HepG2 (cell line): Measurements from ENCODE around the gene PCNA. TPM values are rescaled to one million over a fixed set of nuclear protein-coding genes. Genes with fewer than 3 reads are reported as not detected.

Source experiments
- ATAC-seq: fragments of 200-7000 bp; cut with Tn5 transposase; 3 replicates; pipeline ENCODE4 v1.9.1; 2020; ENCODE audit warnings: mild to moderate bottlenecking, moderate library complexity
- BruUV-seq: library from RNA; stranded (reverse); fragments of 400-500 nt; replicated peaks from 2 replicates; lab custom pipeline; 2021; lab: Mats Ljungman, UMichigan
- CTCF ChIA-PET: fragments of 300-600 bp; formaldehyde crosslinking; extraction: SDS; loops from one replicate; lab custom pipeline; 2021; ENCODE audit warnings: low total read pairs, inconsistent platforms, low intra/inter-chr PET ratio; lab: Yijun Ruan, JAX
- POLR2A ChIA-PET: fragments of 350-600 bp; sonication (Branson Sonifier 250); formaldehyde crosslinking; loops from one replicate; lab custom pipeline; 2020; ENCODE audit warnings: antibody characterized with exemption, inconsistent platforms; lab: Yijun Ruan, JAX
- DNase-seq: peaks from one replicate; pipeline ENCODE4 v3.0.0-alpha.2; 2015; ENCODE audit warnings: low spot score
- FAIRE-seq: peaks from 3 replicates; lab custom pipeline; 2011; peaks lifted over from hg19 to GRCh38; lab: Jason Lieb, UNC
- H2AFZ ChIP-seq: one replicate; pipeline ENCODE4 v1.6.1; 2011; ENCODE audit warnings: low read length, inconsistent platforms
- H3K27ac ChIP-seq: fragments of 300-600 bp; 3 replicates; pipeline ENCODE4 v1.8.0; 2011; ENCODE audit warnings: mixed run types, mild to moderate bottlenecking, mixed read lengths, low read length, inconsistent platforms; ENCODE audit not compliant: insufficient read depth; ENCODE audit errors: extremely low read length
- H3K27me3 ChIP-seq, 2 experiments: fragments of 200-600 bp in 1 of 2; 2 replicates in 1 of 2; 3 replicates in 1 of 2; pipeline versions ENCODE4 v1.6.0 to v1.8.0; 2011; ENCODE audit warnings: low read length in 2 of 2, mild to moderate bottlenecking in 2 of 2, moderate library complexity in 2 of 2, inconsistent platforms in 1 of 2; ENCODE audit not compliant: insufficient read depth in 2 of 2, control insufficient read depth in 1 of 2
- H3K36me3 ChIP-seq, 2 experiments: fragments of 200-600 bp in 1 of 2; replicated peaks in 1 of 2; 2 replicates in 1 of 2; 3 replicates in 1 of 2; pipeline versions ENCODE4 v1.5.1 to v1.8.0; 2011; ENCODE audit warnings: low read length in 2 of 2, inconsistent platforms in 1 of 2; ENCODE audit not compliant: insufficient read depth in 2 of 2, control insufficient read depth in 1 of 2
- H3K4me1 ChIP-seq: 2 replicates; pipeline ENCODE4 v1.5.1; 2012; ENCODE audit warnings: low read length, inconsistent platforms; ENCODE audit not compliant: insufficient read depth
- H3K4me2 ChIP-seq: 2 replicates; pipeline ENCODE4 v1.6.0; 2011; ENCODE audit warnings: low read depth, low read length, inconsistent platforms
- H3K4me3 ChIP-seq, 3 experiments: fragments of 200-600 bp in 1 of 3; sonication (generic), shearing (Covaris generic) in 1 of 3; replicated peaks in 1 of 3; 2 replicates each; pipeline ENCODE4 v1.5.1; 2011 to 2016; ENCODE audit warnings: low read length in 3 of 3, inconsistent platforms in 2 of 3, low read depth in 2 of 3, mild to moderate bottlenecking in 2 of 3, control low read depth in 1 of 3, mixed read lengths in 1 of 3; ENCODE audit not compliant: insufficient read depth in 1 of 3
- H3K79me2 ChIP-seq: one replicate; pipeline ENCODE4 v1.6.1; 2011; ENCODE audit warnings: low read length, inconsistent platforms; ENCODE audit not compliant: insufficient read depth
- H3K9ac ChIP-seq: 2 replicates; pipeline ENCODE4 v1.6.0; 2011; ENCODE audit warnings: mild to moderate bottlenecking, low read depth, low read length, inconsistent platforms; ENCODE audit not compliant: insufficient read depth
- H3K9me3 ChIP-seq: 2 replicates; pipeline ENCODE4 v1.5.1; 2012; ENCODE audit warnings: mild to moderate bottlenecking, low read length
- H4K20me1 ChIP-seq: 2 replicates; pipeline ENCODE4 v1.6.0; 2011; ENCODE audit warnings: inconsistent platforms, mild to moderate bottlenecking, low read length, moderate library complexity; ENCODE audit not compliant: insufficient read depth
- BRD4 ChIP-seq: sonication (generic); formaldehyde crosslinking; IDR thresholded peaks from 2 replicates; pipeline ENCODE4 v1.4.0; 2020; ENCODE audit warnings: missing genetic modification reagents
- CEBPB ChIP-seq: IDR thresholded peaks from 2 replicates; pipeline ENCODE4 v1.6.1; 2011; ENCODE audit warnings: low read depth, low read length, improper control_type of control experiment, borderline replicate concordance
- HNRNPK ChIP-seq: fragments of 200-400 bp; formaldehyde crosslinking; IDR thresholded peaks from 2 replicates; pipeline ENCODE4 v1.6.1; 2018; ENCODE audit warnings: low read length, low read depth, moderate library complexity, mild to moderate bottlenecking; ENCODE audit not compliant: poor library complexity, severe bottlenecking
- KDM1A ChIP-seq: IDR thresholded peaks from 2 replicates; pipeline ENCODE4 v1.6.1; 2016; ENCODE audit warnings: missing compliant biosample characterization
- NCOA2 ChIP-seq: sonication (generic); formaldehyde crosslinking; IDR thresholded peaks from 2 replicates; pipeline ENCODE4 v1.8.0; 2022; ENCODE audit warnings: inconsistent platforms
- SNAI1 ChIP-seq: sonication (generic); formaldehyde crosslinking; IDR thresholded peaks from 2 replicates; pipeline ENCODE4 v1.5.0; 2020; ENCODE audit warnings: mild to moderate bottlenecking, missing genetic modification reagents, borderline replicate concordance
- TRAFD1 ChIP-seq: sonication (generic); formaldehyde crosslinking; IDR thresholded peaks from 2 replicates; pipeline ENCODE4 v1.5.1; 2020; ENCODE audit warnings: missing genetic modification reagents, mild to moderate bottlenecking, borderline replicate concordance
- ZNF276 ChIP-seq: sonication (generic); formaldehyde crosslinking; IDR thresholded peaks from 2 replicates; pipeline ENCODE4 v1.4.0; 2020; ENCODE audit warnings: mild to moderate bottlenecking, low read depth, missing genetic modification reagents
- ZNF446 ChIP-seq: sonication (generic); formaldehyde crosslinking; IDR thresholded peaks from 2 replicates; pipeline ENCODE4 v1.5.0; 2020; ENCODE audit warnings: mild to moderate bottlenecking, missing genetic modification reagents
- ZSCAN12 ChIP-seq: sonication (generic); formaldehyde crosslinking; IDR thresholded peaks from 2 replicates; pipeline ENCODE4 v1.9.0; 2021; ENCODE audit warnings: mild to moderate bottlenecking, missing genetic modification reagents
- WGBS: methylation state at CpG from one replicate; pipeline ENCODE4 v1.1.6; 2017; ENCODE audit warnings: low lambda C conversion rate; 5-methylcytosine and 5-hydroxymethylcytosine counted together
- in situ Hi-C: cut with HindIII; loops from 2 replicates; pipeline ENCODE4 v1.10.0; 2017; ENCODE audit warnings: low pct_unique_long_range_greater_than_20kb; ENCODE audit not compliant: extremely low pct_ligation_motif_present
- intact Hi-C: fragments of 100-400 bp; cut with micrococcal nuclease; formaldehyde crosslinking; loops from one replicate; pipeline ENCODE4 v1.10.0; 2022; ENCODE audit not compliant: unreplicated experiment
- polyA plus RNA-seq, 8 experiments: library from polyadenylated mRNA; depleted of rRNA in 3 of 8; stranded (reverse) in 7 of 8; unstranded in 1 of 8; fragments of >200 nt; fragmentation: Illumina TruSeq in 4 of 8; extraction: Trizol in 4 of 8; gene quantifications; 2 replicates each; pipeline versions ENCODE4 v1.2.1 to v1.2.3, GENCODE V29; 2011 to 2016; ENCODE audit warnings: low read depth in 4 of 8, missing spikeins in 1 of 8, mixed read lengths in 1 of 8; ENCODE audit not compliant: insufficient read depth in 1 of 8
- total RNA-seq, 5 experiments: library from RNA; depleted of rRNA; stranded (reverse); fragments of >200 nt; fragmentation: Illumina TruSeq; extraction: Trizol; gene quantifications; 2 replicates each; pipeline ENCODE4 v1.2.3, GENCODE V29; 2016; ENCODE audit warnings: low read depth in 1 of 5

Gene PCNA
- total and polyA plus RNA-seq, 2 of the 13 experiments (the other 11 are each of a cell fraction or from before 2014, with no cell fraction given), result 229 to 655 TPM

- DNase-seq (no peak), ATAC-seq (no peak; the same call in 2 of the 3 replicates), FAIRE-seq (no peak)
- Histone ChIP-seq H3K27ac (no peak overlapping the region), H3K4me1 (peaks cover 20% of the 10 kb centered on the region), H4K20me1 (peaks cover 7% of the 10 kb centered on the region; the same call in 1 of the 2 replicates), H3K79me2 (peaks cover 89% of the 10 kb centered on the region), H3K9ac (no peak overlapping the region), H3K4me3 (no peak overlapping the region), H3K4me2 (no peak overlapping the region), H3K36me3 (peaks cover 1 to 18% of the 10 kb centered on the region in 2 experiments; a peak in 4 of 5 replicates), H3K9me3 (no peaks in the 10 kb centered on the region), H2AFZ (no peak overlapping the region), H3K27me3 (no peaks in the 10 kb centered on the region)
- ChIA-PET CTCF (no interaction called here), POLR2A (interaction anchor here (0.7 kb wide), 1 partner anchor 9 kb away, joined by 3 read pairs; the partner anchor contains the start of gene CDS2)
- intact Hi-C loops (no loop called here), in situ Hi-C loops (no loop called here)
- TF ChIP-seq SNAI1 (CRISPR knock-in tag), result 0 out of 2 replicates have a peak, but pooled peaks have one; percentile 10
- TF ChIP-seq CEBPB, result no peak
- no TSS peak for BruUV-seq
- WGBS, result 94% methylated on average over 4 of the region's 4 CpGs
Observed at GRCh38 chr20:5135363-5136012, 15.7 kb upstream of the PCNA start.

- DNase-seq (no peak), FAIRE-seq (no peak), ATAC-seq (no peak)
- Histone ChIP-seq H2AFZ (no peak overlapping the region), H3K4me1 (peaks cover 21% of the 10 kb centered on the region), H3K4me3 (no peak overlapping the region), H3K9ac (no peak overlapping the region), H4K20me1 (peaks cover 7% of the 10 kb centered on the region; the same call in 1 of the 2 replicates), H3K27ac (no peak overlapping the region), H3K27me3 (no peaks in the 10 kb centered on the region), H3K79me2 (peaks cover 89% of the 10 kb centered on the region), H3K4me2 (no peak overlapping the region), H3K9me3 (no peaks in the 10 kb centered on the region), H3K36me3 (peaks cover 1 to 18% of the 10 kb centered on the region in 2 experiments; a peak in 4 of 5 replicates)
- CTCF ChIA-PET, result no interaction called here
- no peak for TF ChIP-seq BRD4 (CRISPR knock-in tag)
- no peak for TF ChIP-seq ZNF446 (CRISPR knock-in tag)
- TF ChIP-seq ZNF276 (CRISPR knock-in tag), result no peak
- TF ChIP-seq HNRNPK, result no peak
- TF ChIP-seq NCOA2 (CRISPR knock-in tag), result no peak
- TF ChIP-seq TRAFD1 (CRISPR knock-in tag), result no peak
- TF ChIP-seq KDM1A (CRISPR knock-in tag), result no peak
- no peak for TF ChIP-seq ZSCAN12 (CRISPR knock-in tag)
- BruUV-seq, result no TSS peak
- in situ Hi-C loops (no loop called here), intact Hi-C loops (no loop called here)
- POLR2A ChIA-PET, result no interaction called here
- WGBS, result 98% methylated on average over 6 of the region's 6 CpGs
Observed at GRCh38 chr20:5133998-5134397, 14.2 kb upstream of the PCNA start.
